ENCODE measurements around the gene UMOD. TPM values are rescaled to one million over a fixed set of nuclear protein-coding genes. Genes with fewer than 3 reads are reported as not detected.

UMOD gene
- polyA plus RNA-seq, 1 experiment = not detected

DNA sequence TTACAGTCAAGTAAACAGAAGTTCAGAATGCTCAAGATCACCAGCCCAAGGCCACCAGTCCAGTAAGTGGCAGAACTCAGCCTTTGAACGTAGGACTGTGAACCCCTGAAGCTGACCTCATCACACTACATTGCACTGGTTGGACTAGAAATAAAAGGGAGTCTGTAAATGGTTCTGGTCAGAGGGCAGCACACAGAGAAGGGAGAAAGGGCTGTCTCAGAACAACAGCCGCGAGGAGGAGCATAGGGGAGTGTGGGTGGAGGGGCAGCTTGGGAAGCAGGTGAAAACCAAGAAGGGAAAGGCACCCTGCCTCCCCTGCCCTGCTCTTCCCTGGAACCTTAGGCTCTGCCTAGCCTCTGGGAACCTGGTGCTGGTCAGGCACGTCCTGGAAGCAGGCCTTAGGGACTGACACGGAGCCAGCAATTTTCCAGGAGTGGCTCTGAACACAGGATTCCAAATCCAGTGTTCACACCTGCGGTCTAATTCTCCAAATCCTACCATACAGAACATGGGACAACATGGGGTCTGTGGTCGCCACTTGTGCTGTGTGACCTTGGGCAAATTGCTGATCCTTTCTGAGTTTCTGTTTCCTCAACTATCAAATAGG, 45.1 kb upstream of the UMOD start:
- TF ChIP-seq, protein P1, sequence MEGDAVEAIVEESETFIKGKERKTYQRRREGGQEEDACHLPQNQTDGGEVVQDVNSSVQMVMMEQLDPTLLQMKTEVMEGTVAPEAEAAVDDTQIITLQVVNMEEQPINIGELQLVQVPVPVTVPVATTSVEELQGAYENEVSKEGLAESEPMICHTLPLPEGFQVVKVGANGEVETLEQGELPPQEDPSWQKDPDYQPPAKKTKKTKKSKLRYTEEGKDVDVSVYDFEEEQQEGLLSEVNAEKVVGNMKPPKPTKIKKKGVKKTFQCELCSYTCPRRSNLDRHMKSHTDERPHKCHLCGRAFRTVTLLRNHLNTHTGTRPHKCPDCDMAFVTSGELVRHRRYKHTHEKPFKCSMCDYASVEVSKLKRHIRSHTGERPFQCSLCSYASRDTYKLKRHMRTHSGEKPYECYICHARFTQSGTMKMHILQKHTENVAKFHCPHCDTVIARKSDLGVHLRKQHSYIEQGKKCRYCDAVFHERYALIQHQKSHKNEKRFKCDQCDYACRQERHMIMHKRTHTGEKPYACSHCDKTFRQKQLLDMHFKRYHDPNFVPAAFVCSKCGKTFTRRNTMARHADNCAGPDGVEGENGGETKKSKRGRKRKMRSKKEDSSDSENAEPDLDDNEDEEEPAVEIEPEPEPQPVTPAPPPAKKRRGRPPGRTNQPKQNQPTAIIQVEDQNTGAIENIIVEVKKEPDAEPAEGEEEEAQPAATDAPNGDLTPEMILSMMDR (IDR thresholded peaks at IDR 0.05; ENCODE audit: insufficient read depth, low read depth, low read length) = no peak
- H3K27me3 ChIP-seq (ENCODE audit: control insufficient read depth, insufficient read depth, low read length) = no peaks in the 10 kb centered on the region
- ChIA-PET POLR2A (no interaction called here), CTCF (no interaction called here)
- no peak for DNase-seq (ENCODE audit: low read depth)
- no peak overlapping the region for H3K4me3 ChIP-seq (ENCODE audit: low read depth, low read length)
- H3K36me3 ChIP-seq (ENCODE audit: control insufficient read depth, insufficient read depth, low read length) = no peaks in the 10 kb centered on the region

DNA sequence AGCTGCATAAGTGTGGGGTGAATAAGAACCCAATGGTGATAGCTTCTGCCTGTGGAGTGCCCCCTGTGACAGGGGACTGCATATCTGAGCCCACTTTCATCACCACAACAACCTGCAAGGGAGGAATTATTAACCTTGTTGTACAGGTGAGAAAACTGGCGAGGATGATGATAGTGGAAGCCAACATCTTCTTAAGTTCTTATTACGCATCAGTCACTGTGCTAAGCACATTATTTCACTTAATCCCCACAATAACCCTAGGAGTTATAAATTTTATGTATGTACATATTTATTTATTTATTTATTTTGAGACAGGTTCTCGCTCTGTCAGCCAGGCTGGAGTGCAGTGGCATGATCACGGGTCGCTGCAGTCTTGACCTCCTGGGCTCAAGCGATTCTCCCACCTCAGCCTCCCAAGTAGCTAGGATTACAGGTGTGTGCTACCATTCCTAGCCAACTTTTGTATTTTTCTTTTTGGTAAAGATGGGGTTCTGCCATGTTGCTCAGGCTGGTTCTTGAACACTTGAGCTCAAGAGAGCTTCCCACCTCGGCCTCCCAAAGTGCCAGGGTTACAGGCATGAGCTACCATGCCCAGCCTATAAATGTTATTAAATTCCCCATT, 44.4 kb upstream of the UMOD start:
- ChIA-PET CTCF (no interaction called here), POLR2A (no interaction called here)
- TF ChIP-seq, protein P1 (IDR thresholded peaks at IDR 0.05; ENCODE audit: insufficient read depth, low read depth, low read length) = no peak
- no peak overlapping the region for H3K4me3 ChIP-seq (ENCODE audit: low read depth, low read length)
- no peak for DNase-seq (ENCODE audit: low read depth)
- no peaks in the 10 kb centered on the region for H3K27me3 ChIP-seq (ENCODE audit: control insufficient read depth, insufficient read depth, low read length)
- H3K36me3 ChIP-seq (ENCODE audit: control insufficient read depth, insufficient read depth, low read length) = no peaks in the 10 kb centered on the region

DNA sequence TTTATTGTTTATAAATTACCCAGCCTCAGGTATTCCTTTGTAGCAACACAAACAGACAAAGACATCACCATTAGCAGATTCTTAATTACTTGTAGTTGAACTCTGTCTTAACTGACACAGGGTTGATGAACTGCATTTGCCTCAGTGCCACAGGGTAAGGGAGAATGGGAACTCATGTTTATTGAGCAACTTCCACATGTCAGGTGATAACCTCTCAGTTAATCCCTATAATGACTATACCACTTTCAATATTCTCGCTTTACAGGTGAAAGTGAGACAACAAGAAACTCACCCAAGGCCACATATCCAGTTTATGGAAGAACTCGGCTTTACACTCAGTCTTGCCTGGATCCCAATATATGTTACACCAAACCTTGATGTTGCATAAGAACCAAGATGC, 43.4 kb upstream of the UMOD start:
- Histone ChIP-seq H3K27me3 (ENCODE audit: control insufficient read depth, insufficient read depth, low read length) (no peaks in the 10 kb centered on the region), H3K4me3 (ENCODE audit: low read depth, low read length) (no peak overlapping the region), H3K36me3 (ENCODE audit: control insufficient read depth, insufficient read depth, low read length) (no peaks in the 10 kb centered on the region)
- TF ChIP-seq, protein P1 (IDR thresholded peaks at IDR 0.05; ENCODE audit: insufficient read depth, low read depth, low read length) = no peak
- ChIA-PET CTCF (interaction anchor here (1.1 kb wide), 1 partner anchor 496 kb away, joined by 4 read pairs; no protein-coding TSS in a partner anchor), POLR2A (no interaction called here)
- no peak for DNase-seq (ENCODE audit: low read depth)

DNA sequence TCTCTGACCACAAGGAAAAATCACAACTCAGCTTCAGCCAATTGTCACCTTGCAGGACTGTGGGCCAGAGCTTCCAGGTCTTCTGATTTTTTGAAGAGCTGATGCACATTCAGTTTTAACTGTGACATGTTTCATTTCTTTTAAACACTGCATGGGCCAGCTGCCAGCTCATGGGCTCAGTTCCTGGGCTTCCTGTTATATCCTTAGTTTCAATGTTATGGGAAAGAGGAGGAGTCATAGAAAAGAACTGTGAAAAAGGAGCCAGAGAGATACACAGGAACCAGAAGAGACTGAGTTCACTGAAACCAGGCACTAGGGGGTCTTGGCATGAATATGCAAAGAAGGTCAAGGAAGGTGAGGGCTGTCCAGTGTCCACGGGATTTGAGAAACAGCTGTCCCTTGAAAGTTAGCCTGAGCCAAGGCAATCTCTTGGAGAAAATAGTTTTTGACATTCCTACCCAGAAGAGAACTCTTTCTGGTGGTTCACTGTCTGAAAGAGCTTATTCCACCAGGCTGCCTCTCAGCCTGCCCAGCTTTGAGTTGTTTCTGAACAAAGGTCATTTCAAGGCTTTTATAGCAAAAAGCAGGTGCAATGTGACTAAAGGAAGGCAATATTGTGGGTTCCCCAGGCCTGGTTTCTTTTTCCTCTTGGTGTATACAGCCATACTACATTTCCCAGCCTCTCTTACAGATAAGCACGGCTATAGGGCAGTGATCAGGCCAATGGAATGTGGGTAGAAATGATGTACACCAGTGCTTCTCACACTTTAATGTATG, 41.5 kb upstream of the UMOD start:
- no peak overlapping the region for H3K4me3 ChIP-seq (ENCODE audit: low read depth, low read length)
- no peak for DNase-seq (ENCODE audit: low read depth)
- TF ChIP-seq, protein P1 (IDR thresholded peaks at IDR 0.05; ENCODE audit: insufficient read depth, low read depth, low read length) = no peak
- no peaks in the 10 kb centered on the region for H3K27me3 ChIP-seq (ENCODE audit: control insufficient read depth, insufficient read depth, low read length)
- ChIA-PET CTCF (interaction anchor here (0.6 to 2.4 kb wide), 3 partner anchors 8 to 925 kb away, joined by 3 to 18 read pairs (median 5); no protein-coding TSS in a partner anchor), POLR2A (no interaction called here)
- no peaks in the 10 kb centered on the region for H3K36me3 ChIP-seq (ENCODE audit: control insufficient read depth, insufficient read depth, low read length)

DNA sequence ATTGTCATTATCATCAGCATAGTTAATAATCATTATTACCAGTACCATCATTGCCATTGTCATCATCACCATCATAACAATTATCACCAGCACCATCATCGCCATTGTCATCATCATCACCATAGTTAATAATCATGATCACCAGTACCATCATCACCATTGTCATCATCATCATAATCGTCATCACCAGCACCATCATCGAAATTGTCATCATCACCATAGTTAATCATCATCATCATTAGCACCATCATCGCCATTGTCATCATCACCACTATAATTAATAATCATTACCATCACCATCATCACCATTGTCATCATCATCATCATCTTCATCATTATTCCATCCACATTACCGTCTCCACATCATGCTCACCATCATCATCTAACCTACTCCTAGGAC, 38.5 kb upstream of the UMOD start:
- H3K36me3 ChIP-seq (ENCODE audit: control insufficient read depth, insufficient read depth, low read length) = no peaks in the 10 kb centered on the region
- CTCF ChIA-PET = no interaction called here
- POLR2A ChIA-PET = no interaction called here
- H3K27me3 ChIP-seq (ENCODE audit: control insufficient read depth, insufficient read depth, low read length) = no peaks in the 10 kb centered on the region
- TF ChIP-seq, protein P1 (IDR thresholded peaks at IDR 0.05; ENCODE audit: insufficient read depth, low read depth, low read length) = no peak
- H3K4me3 ChIP-seq (ENCODE audit: low read depth, low read length) = no peak overlapping the region
- DNase-seq (ENCODE audit: low read depth) = no peak
